SK-N-DZ (cell line): ENCODE measurements around the gene NKD2.

Experiments
- DNase-seq: peaks from one replicate; pipeline ENCODE4 v3.0.0-alpha.2; 2015; ENCODE audit warnings: low spot score

NKD2 gene

GRCh38 chr5:979100-979817 lies 29.3 kb upstream of the NKD2 start:
- DNase-seq = no peak

GRCh38 chr5:980001-980588 lies 28.5 kb upstream of the NKD2 start:
- DNase-seq = no peak

GRCh38 chr5:980966-981365 lies 27.6 kb upstream of the NKD2 start:
- DNase-seq = no peak

GRCh38 chr5:981456-981855 lies 27.1 kb upstream of the NKD2 start:
- no peak for DNase-seq

- DNase-seq = no peak
These were observed 26.0 kb upstream of the NKD2 start for GRCh38 chr5:982377-983237.

- no peak for DNase-seq
These were observed 25.4 kb upstream of the NKD2 start for GRCh38 chr5:983238-983524.

GRCh38 chr5:983568-983967 lies 25.0 kb upstream of the NKD2 start:
- no peak for DNase-seq

GRCh38 chr5:984774-985173 lies 23.8 kb upstream of the NKD2 start:
- no peak for DNase-seq

- DNase-seq = no peak
These were observed 20.8 kb upstream of the NKD2 start for GRCh38 chr5:987761-988160.

- no peak for DNase-seq
These were observed 20.3 kb upstream of the NKD2 start for GRCh38 chr5:988322-988721.

GRCh38 chr5:989961-990530 lies 18.6 kb upstream of the NKD2 start:
- DNase-seq = no peak

GRCh38 chr5:991472-992267 lies 16.9 kb upstream of the NKD2 start:
- DNase-seq = no peak

GRCh38 chr5:994272-994607 lies 14.4 kb upstream of the NKD2 start:
- no peak for DNase-seq

- no peak for DNase-seq
These were observed 13.8 kb upstream of the NKD2 start for GRCh38 chr5:994821-995220.

GRCh38 chr5:995318-995717 lies 13.3 kb upstream of the NKD2 start:
- no peak for DNase-seq

- no peak for DNase-seq
These were observed 11.6 kb upstream of the NKD2 start for GRCh38 chr5:997001-997474.

- no peak for DNase-seq
These were observed 10.9 kb upstream of the NKD2 start for GRCh38 chr5:997711-998110.

GRCh38 chr5:998246-999031 lies 10.2 kb upstream of the NKD2 start:
- DNase-seq = no peak

- no peak for DNase-seq
These were observed 9.5 kb upstream of the NKD2 start for GRCh38 chr5:999032-999501.

GRCh38 chr5:999724-1000123 lies 8.9 kb upstream of the NKD2 start:
- no peak for DNase-seq

GRCh38 chr5:1000329-1000728 lies 8.3 kb upstream of the NKD2 start:
- DNase-seq = no peak
